OCI-LY3 (cell line): ENCODE data around the gene NOC4L.

Experiments
- H2AFZ ChIP-seq: fragments of 200-600, 300-600 bp; shearing (Covaris generic); 2 replicates; pipeline ENCODE4 v1.6.0; 2014; ENCODE audit warnings: antibody characterized with exemption, low read depth, low read length
- H3K27ac ChIP-seq: fragments of 200-600, 300-600 bp; sonication (generic); 2 replicates; pipeline ENCODE4 v1.5.1; 2014; ENCODE audit warnings: mild to moderate bottlenecking, low read length, moderate library complexity, mixed read lengths
- H3K27me3 ChIP-seq: fragments of 200-600, 300-600 bp; sonication (generic); 2 replicates; pipeline ENCODE4 v1.6.1; 2014; ENCODE audit warnings: low read depth, low read length, mixed read lengths
- H3K36me3 ChIP-seq: fragments of 200-600, 300-600 bp; sonication (generic); replicated peaks from 2 replicates; pipeline ENCODE3; 2014; ENCODE audit warnings: low read depth, low read length, mixed read lengths
- H3K4me1 ChIP-seq: fragments of 300-600, 200-600 bp; sonication (generic); 2 replicates; pipeline ENCODE4 v1.6.1; 2014; ENCODE audit warnings: low read length, mixed read lengths
- H3K4me2 ChIP-seq: fragments of 200-600, 300-600 bp; sonication (generic); 2 replicates; pipeline ENCODE4 v1.6.1; 2014; ENCODE audit warnings: low read length, mixed read lengths
- H3K4me3 ChIP-seq: fragments of 300-600, 200-600 bp; sonication (generic); 2 replicates; pipeline ENCODE4 v1.5.1; 2014; ENCODE audit warnings: antibody characterized with exemption, mild to moderate bottlenecking, low read length, moderate library complexity
- H3K79me2 ChIP-seq: fragments of 300-600, 200-600 bp; shearing (Covaris generic); 2 replicates; pipeline ENCODE4 v1.6.1; 2014; ENCODE audit warnings: mild to moderate bottlenecking, low read length, mixed read lengths
- H3K9ac ChIP-seq: fragments of 300-600, 200-600 bp; shearing (Covaris generic); 2 replicates; pipeline ENCODE4 v1.6.0; 2014; ENCODE audit warnings: mild to moderate bottlenecking, low read length, moderate library complexity
- H3K9me3 ChIP-seq: fragments of 200-600, 300-600 bp; shearing (Covaris generic); 2 replicates; pipeline ENCODE4 v1.6.1; 2014; ENCODE audit warnings: low read length, mixed read lengths; ENCODE audit not compliant: insufficient read depth
- H4K20me1 ChIP-seq: fragments of 200-600, 300-600 bp; sonication (generic); 2 replicates; pipeline ENCODE4 v1.6.1; 2016; ENCODE audit warnings: low read length, mixed read lengths; ENCODE audit not compliant: insufficient read depth
- CTCF ChIP-seq: fragments of 200-600, 300-600 bp; sonication (generic); IDR thresholded peaks from 2 replicates; pipeline ENCODE4 v1.5.1; 2014; ENCODE audit warnings: antibody characterized with exemption, low read length, low read depth
- EZH2phosphoT487 ChIP-seq: fragments of 200-600 bp; shearing (Covaris generic); IDR thresholded peaks from 2 replicates; pipeline ENCODE4 v1.6.1; 2018; ENCODE audit warnings: antibody characterized with exemption, mixed run types, low read depth

The NOC4L gene

DNA sequence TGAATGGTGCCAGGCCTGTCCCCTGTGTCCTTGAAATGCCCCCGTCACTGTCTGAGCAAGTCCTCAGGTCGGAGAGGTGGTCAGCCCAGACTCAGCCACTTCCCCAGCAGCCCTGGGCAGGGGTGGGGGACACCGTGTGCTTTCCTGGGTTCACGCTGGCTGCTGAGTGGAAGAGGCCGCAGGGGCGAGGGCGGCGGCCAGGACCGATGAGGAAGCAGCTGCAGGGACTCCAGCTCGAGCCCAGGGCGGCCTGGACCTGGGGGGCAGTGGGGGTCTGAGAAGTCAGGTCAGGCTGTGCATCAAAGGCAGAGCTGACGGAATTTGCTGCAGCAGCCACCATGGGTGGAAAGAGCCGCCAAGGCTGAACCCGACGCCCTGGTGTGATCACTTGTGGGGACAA, 28.4 kb downstream of the NOC4L start:
- Histone ChIP-seq H3K27ac (no peak overlapping the region), H3K36me3 (no peaks in the 10 kb centered on the region), H3K4me2 (no peak overlapping the region), H3K79me2 (no peaks in the 10 kb centered on the region), H3K4me1 (peaks cover 2% of the 10 kb centered on the region; the same call in 1 of the 2 replicates), H3K4me3 (no peak overlapping the region), H3K27me3 (no peaks in the 10 kb centered on the region), H3K9ac (no peak overlapping the region), H2AFZ (no peak overlapping the region), H4K20me1 (no peaks in the 10 kb centered on the region), H3K9me3 (no peaks in the 10 kb centered on the region)
- no peak for TF ChIP-seq EZH2phosphoT487

- Histone ChIP-seq H4K20me1 (no peaks in the 10 kb centered on the region), H3K27ac (no peak overlapping the region), H3K9ac (no peak overlapping the region), H3K4me3 (no peak overlapping the region), H2AFZ (no peak overlapping the region), H3K27me3 (no peaks in the 10 kb centered on the region), H3K4me2 (no peak overlapping the region), H3K9me3 (no peaks in the 10 kb centered on the region), H3K79me2 (no peaks in the 10 kb centered on the region), H3K36me3 (no peaks in the 10 kb centered on the region), H3K4me1 (peaks cover 2% of the 10 kb centered on the region; the same call in 1 of the 2 replicates)
- TF ChIP-seq CTCF (no peak), EZH2phosphoT487 (no peak)
These were observed 29.1 kb downstream of the NOC4L start for GRCh38 chr12:132173135-132174014.

- H3K36me3 ChIP-seq = no peaks in the 10 kb centered on the region
- H2AFZ ChIP-seq = no peak overlapping the region
- peaks cover 2% of the 10 kb centered on the region; the same call in 1 of the 2 replicates for H3K4me1 ChIP-seq
- TF ChIP-seq CTCF (no peak), EZH2phosphoT487 (no peak)
- H3K9ac ChIP-seq = no peak overlapping the region
- no peaks in the 10 kb centered on the region for H3K9me3 ChIP-seq
- H3K79me2 ChIP-seq = no peaks in the 10 kb centered on the region
- peak overlapping the region; percentile 40 for H3K4me2 ChIP-seq
- H3K27me3 ChIP-seq = no peaks in the 10 kb centered on the region
- no peak overlapping the region for H3K27ac ChIP-seq
- no peak overlapping the region for H3K4me3 ChIP-seq
- H4K20me1 ChIP-seq = no peaks in the 10 kb centered on the region
These were observed 30.0 kb downstream of the NOC4L start for GRCh38 chr12:132174015-132174838.

DNA sequence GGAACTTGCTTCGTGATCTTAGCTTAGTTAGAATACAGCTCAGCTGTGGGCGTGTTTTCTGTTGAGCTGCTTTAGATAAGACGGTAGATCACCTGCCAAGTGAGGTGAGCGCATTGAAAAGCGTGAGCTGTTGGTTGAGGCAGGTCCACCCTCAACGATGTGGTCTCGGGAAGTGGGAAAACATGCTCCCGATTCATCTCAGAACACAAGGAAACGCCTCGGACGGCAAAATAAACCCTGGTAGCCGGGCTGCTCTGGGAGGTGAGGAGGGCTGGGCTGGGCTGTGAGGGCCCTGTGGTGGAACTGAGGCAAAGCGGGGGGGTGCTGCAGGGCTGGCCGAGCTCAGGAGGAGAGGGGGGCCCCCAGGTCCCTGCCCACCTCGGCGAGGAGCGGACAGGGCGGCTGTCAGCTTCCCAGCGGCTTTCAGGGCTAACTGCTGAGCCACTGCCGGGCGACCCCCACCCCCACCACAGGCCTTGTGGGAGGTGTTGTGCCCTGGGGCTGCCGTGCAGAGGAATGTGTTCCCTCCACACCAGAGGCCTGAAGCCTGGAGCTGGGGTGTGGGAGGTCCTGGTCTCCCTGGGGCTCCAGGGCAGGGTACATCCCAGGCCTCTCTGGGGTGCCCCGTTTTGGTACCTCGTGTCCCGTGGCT, 30.7 kb downstream of the NOC4L start:
- Histone ChIP-seq H3K79me2 (no peaks in the 10 kb centered on the region), H3K4me3 (no peak overlapping the region), H3K4me1 (peaks cover 2% of the 10 kb centered on the region; the same call in 1 of the 2 replicates), H3K27me3 (no peaks in the 10 kb centered on the region), H2AFZ (no peak overlapping the region), H3K9me3 (no peaks in the 10 kb centered on the region), H3K36me3 (no peaks in the 10 kb centered on the region), H3K9ac (no peak overlapping the region), H4K20me1 (no peaks in the 10 kb centered on the region), H3K27ac (no peak overlapping the region), H3K4me2 (peak overlapping the region; percentile 40)
- TF ChIP-seq CTCF = no peak
- no peak for TF ChIP-seq EZH2phosphoT487
